GM12878 (cell line): ENCODE measurements around the gene PITPNC1. TPM values are rescaled to one million over a fixed set of nuclear protein-coding genes. Genes with fewer than 3 reads are reported as not detected.

Experiments used
- ATAC-seq: fragments of 200-7000 bp; cut with Tn5 transposase; 3 replicates; pipeline ENCODE4 v1.9.1; 2020; ENCODE audit warnings: mild to moderate bottlenecking, moderate library complexity
- BruUV-seq: library from RNA; stranded (reverse); fragments of 400-500 nt; replicated peaks from 2 replicates; lab custom pipeline; 2021; lab: Mats Ljungman, UMichigan
- CTCF ChIA-PET: fragments of 300-600 bp; sonication (Branson Sonifier 250); formaldehyde crosslinking; extraction: SDS; loops from one replicate; lab custom pipeline; 2021; ENCODE audit warnings: inconsistent platforms; lab: Yijun Ruan, JAX
- POLR2A ChIA-PET: fragments of 350-600 bp; formaldehyde crosslinking; extraction: SDS; loops from one replicate; lab custom pipeline; 2021; ENCODE audit warnings: inconsistent platforms; lab: Charles Lee
- RAD21 ChIA-PET: fragments of 300-600 bp; sonication (Branson Sonifier 250); formaldehyde crosslinking; loops from one replicate; lab custom pipeline; 2023; ENCODE audit warnings: antibody characterized with exemption; ENCODE audit not compliant: unreplicated experiment; lab: Charles Lee
- SMC1A ChIA-PET: fragments of 300-600 bp; sonication (Branson Sonifier 250); formaldehyde crosslinking; loops from one replicate; lab custom pipeline; 2023; ENCODE audit not compliant: unreplicated experiment, uncharacterized antibody; lab: Charles Lee
- DNase-seq: peaks from one replicate; pipeline ENCODE4 v3.0.0-alpha.2; 2011; ENCODE audit warnings: low read depth, low spot score
- FAIRE-seq: peaks from 3 replicates; lab custom pipeline; 2011; peaks lifted over from hg19 to GRCh38; lab: Jason Lieb, UNC
- H2AFZ ChIP-seq: 2 replicates; pipeline ENCODE4 v1.6.0; 2011; ENCODE audit warnings: low read depth, low read length, control low read depth; ENCODE audit not compliant: control insufficient read depth
- H3K27ac ChIP-seq: 2 replicates; pipeline ENCODE4 v1.5.1; 2011; ENCODE audit warnings: control low read depth; ENCODE audit not compliant: control insufficient read depth, insufficient read depth
- H3K27me3 ChIP-seq, 2 experiments: replicated peaks in 1 of 2; 2 replicates each; pipeline versions ENCODE4 v1.6.0 to v1.6.1; 2011; ENCODE audit warnings: low read length in 1 of 2; ENCODE audit not compliant: control insufficient read depth in 2 of 2, insufficient read depth in 2 of 2
- H3K36me3 ChIP-seq, 2 experiments: 2 replicates each; pipeline ENCODE4 v1.5.1; 2011; ENCODE audit warnings: low read length in 1 of 2; ENCODE audit not compliant: control insufficient read depth in 2 of 2, insufficient read depth in 2 of 2
- H3K4me1 ChIP-seq: 2 replicates; pipeline ENCODE4 v1.6.1; 2011; ENCODE audit warnings: mild to moderate bottlenecking, low read length, moderate library complexity, mixed read lengths; ENCODE audit not compliant: control insufficient read depth, insufficient read depth
- H3K4me2 ChIP-seq: 2 replicates; pipeline ENCODE4 v1.6.0; 2011; ENCODE audit warnings: control low read depth; ENCODE audit not compliant: control insufficient read depth, insufficient read depth
- H3K4me3 ChIP-seq: fragments of 200-600 bp; sonication (generic); 2 replicates; pipeline ENCODE4 v1.5.1; 2016
- H3K79me2 ChIP-seq: 2 replicates; pipeline ENCODE4 v1.6.0; 2011; ENCODE audit warnings: low read length; ENCODE audit not compliant: control insufficient read depth, insufficient read depth
- H3K9ac ChIP-seq: 2 replicates; pipeline ENCODE4 v1.8.0; 2011; ENCODE audit warnings: low read length, control low read depth, mixed read lengths; ENCODE audit not compliant: control insufficient read depth, insufficient read depth
- H3K9me3 ChIP-seq: replicated peaks from 3 replicates; pipeline ENCODE4 v1.5.1; 2011; ENCODE audit warnings: mild to moderate bottlenecking, low read length; ENCODE audit not compliant: control insufficient read depth, insufficient read depth
- H4K20me1 ChIP-seq: 2 replicates; pipeline ENCODE4 v1.6.0; 2011; ENCODE audit not compliant: control insufficient read depth, insufficient read depth
- CHD4 ChIP-seq: fragments of 200-600 bp; sonication (generic); IDR thresholded peaks from 2 replicates; pipeline ENCODE4 v1.6.1; 2016; ENCODE audit warnings: mild to moderate bottlenecking
- E2F4 ChIP-seq: IDR thresholded peaks from 2 replicates; pipeline ENCODE4 v1.6.1; 2012; ENCODE audit warnings: low read depth, low read length, improper control_type of control experiment
- ESRRA ChIP-seq: IDR thresholded peaks from 2 replicates; pipeline ENCODE4 v1.6.1; 2012; ENCODE audit warnings: mild to moderate bottlenecking, low read length, improper control_type of control experiment
- IRF4 ChIP-seq: IDR thresholded peaks from 2 replicates; pipeline ENCODE4 v1.6.1; 2011; ENCODE audit warnings: low read depth, low read length
- NBN ChIP-seq: fragments of 450-650 bp; IDR thresholded peaks from 2 replicates; pipeline ENCODE4 v1.6.1; 2016
- NR2F1 ChIP-seq: fragments of 450-650 bp; conservative IDR thresholded peaks from 2 replicates; pipeline ENCODE4 v1.6.1; 2017; ENCODE audit warnings: mild to moderate bottlenecking
- RBBP5 ChIP-seq: fragments of 200-600 bp; sonication (generic); conservative IDR thresholded peaks from 2 replicates; pipeline ENCODE4 v1.6.1; 2016
- RCOR1 ChIP-seq: conservative IDR thresholded peaks from 2 replicates; pipeline ENCODE4 v1.6.1; 2012; ENCODE audit warnings: low read depth, low read length, improper control_type of control experiment
- SUPT20H ChIP-seq: IDR thresholded peaks from 2 replicates; pipeline ENCODE4 v1.6.1; 2011; ENCODE audit warnings: low read depth, mild to moderate bottlenecking, low read length, moderate library complexity, borderline replicate concordance; ENCODE audit not compliant: control insufficient read depth
- TAF1 ChIP-seq: IDR thresholded peaks from 2 replicates; pipeline ENCODE4 v1.6.1; 2011; ENCODE audit warnings: mild to moderate bottlenecking, low read depth, low read length, borderline replicate concordance
- ZNF592 ChIP-seq: fragments of 450-650 bp; IDR thresholded peaks from 2 replicates; pipeline ENCODE4 v1.6.1; 2017; ENCODE audit warnings: mild to moderate bottlenecking, moderate library complexity
- WGBS: methylation state at CpG from one replicate; pipeline ENCODE4 v1.1.6; 2016; ENCODE audit warnings: low lambda C conversion rate; ENCODE audit not compliant: insufficient replicate concordance, insufficient coverage; ENCODE audit errors: missing lambda C conversion rate; 5-methylcytosine and 5-hydroxymethylcytosine counted together
- in situ Hi-C: fragments of 300-500 bp; cut with MboI; formaldehyde crosslinking; loops from 9 replicates; pipeline ENCODE4 v1.14.3; 2018; ENCODE audit warnings: mixed read lengths
- intact Hi-C: fragments of 100-400 bp; cut with micrococcal nuclease; formaldehyde crosslinking; loops from one replicate; pipeline ENCODE4 v1.14.2; 2022; ENCODE audit not compliant: unreplicated experiment
- polyA plus RNA-seq, 11 experiments: library from polyadenylated mRNA; depleted of rRNA in 4 of 11; unstranded in 6 of 11; stranded (reverse) in 5 of 11; fragments of >200 nt; fragmentation: Nextera tagmentation in 4 of 11; fragmentation: Illumina TruSeq in 1 of 11; extraction: Ambion mirVana in 4 of 11; extraction: Trizol in 1 of 11; gene quantifications; 1 replicate in 1 of 11; 2 replicates in 10 of 11; pipeline versions ENCODE4 v1.2.1 to v1.2.3, GENCODE V29; 2011 to 2016; ENCODE audit warnings: inconsistent platforms in 2 of 11, missing spikeins in 2 of 11, low read depth in 1 of 11
- total RNA-seq, 4 experiments: library from RNA; depleted of rRNA in 3 of 4; stranded (reverse); fragments of >200 nt in 3 of 4; fragmentation: Illumina TruSeq in 1 of 4; extraction: Trizol in 1 of 4; gene quantifications; 2 replicates each; pipeline versions ENCODE4 v1.2.1 to v1.2.3, GENCODE V29; 2013 to 2021
- TF ChIP-seq, protein P1 (sequence below): fragments of 450-650 bp; IDR thresholded peaks from 2 replicates; pipeline ENCODE4 v1.6.1; 2016; ENCODE audit warnings: mild to moderate bottlenecking, moderate library complexity, borderline replicate concordance

The PITPNC1 gene
- total and polyA plus RNA-seq, 10 of the 15 experiments (the other 5 are each of a cell fraction or from before 2014, with no cell fraction given), result 12.2 to 62.4 (median 47.3) TPM

GRCh38 chr17:67582673-67583081, 205.6 kb downstream of the PITPNC1 start (continued):
- TF ChIP-seq RBBP5 (no peak), IRF4 (no peak), SUPT20H (no peak), TAF1 (no peak), NBN (no peak)

DNA sequence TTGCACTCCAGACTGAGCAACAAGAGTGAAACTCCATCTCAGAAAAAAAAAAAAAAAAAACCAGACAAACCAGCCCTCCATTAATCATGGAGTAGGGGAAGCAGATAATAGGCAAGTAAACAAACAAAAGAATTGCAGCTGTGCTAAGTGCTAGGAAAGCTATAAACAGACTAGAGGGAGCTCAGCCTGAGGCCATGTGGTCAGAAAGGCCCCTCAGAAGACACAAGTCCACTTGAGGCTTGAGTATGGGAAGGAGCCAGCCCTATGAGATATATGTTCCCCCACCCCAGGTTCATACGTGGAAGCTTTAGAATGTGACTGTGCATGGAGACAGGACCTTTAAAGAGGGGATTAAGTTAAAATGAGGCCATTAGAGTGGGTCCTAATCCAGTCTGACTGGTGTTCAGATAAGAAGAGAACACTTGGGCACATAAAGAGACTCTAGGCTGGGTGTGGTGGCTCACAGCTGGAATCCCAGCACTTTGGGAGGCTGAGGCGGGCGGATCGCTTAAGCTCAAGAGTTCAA, 208.1 kb downstream of the PITPNC1 start:
- 78% methylated on average over 4 of the region's 4 CpGs for WGBS
- Histone ChIP-seq H3K27me3 (no peaks in the 10 kb centered on the region; a peak in 1 of 4 replicates), H4K20me1 (no peaks in the 10 kb centered on the region), H3K9ac (no peak overlapping the region), H3K4me3 (no peak overlapping the region), H3K4me1 (peaks cover 13% of the 10 kb centered on the region), H3K9me3 (no peaks in the 10 kb centered on the region; the same call in 1 of the 3 replicates), H3K79me2 (no peaks in the 10 kb centered on the region), H3K4me2 (no peak overlapping the region), H3K36me3 (peaks cover 0 to 9% of the 10 kb centered on the region in 2 experiments; a peak in 2 of 4 replicates), H2AFZ (no peak overlapping the region), H3K27ac (no peak overlapping the region)
- ChIA-PET RAD21 (interaction anchor here (0.7 to 1.8 kb wide), 3 partner anchors 10 to 177 kb away, joined by 3 to 5 read pairs (median 5); no protein-coding TSS in a partner anchor), CTCF (interaction anchor here (0.6 to 2.5 kb wide), 4 partner anchors 8 to 18 kb away, joined by 3 to 10 read pairs (median 8); no protein-coding TSS in a partner anchor), SMC1A (interaction anchor here (1.1 to 4.7 kb wide), 5 partner anchors 9 to 63 kb away, joined by 3 to 17 read pairs (median 3); no protein-coding TSS in a partner anchor), POLR2A (interaction anchor here (0.5 to 1.3 kb wide), 2 partner anchors 14 to 60 kb away, joined by 6 to 7 read pairs; no protein-coding TSS in a partner anchor)
- in situ Hi-C loops, result no loop called here
- no peak for FAIRE-seq
- ATAC-seq, result no peak
- BruUV-seq, result no TSS peak
- DNase-seq, result no peak
- intact Hi-C loops, result no loop called here
- TF ChIP-seq ESRRA (no peak), ZNF592 (no peak), E2F4 (no peak), RCOR1 (no peak), CHD4 (no peak), NR2F1 (no peak)
- TF ChIP-seq, protein P1, sequence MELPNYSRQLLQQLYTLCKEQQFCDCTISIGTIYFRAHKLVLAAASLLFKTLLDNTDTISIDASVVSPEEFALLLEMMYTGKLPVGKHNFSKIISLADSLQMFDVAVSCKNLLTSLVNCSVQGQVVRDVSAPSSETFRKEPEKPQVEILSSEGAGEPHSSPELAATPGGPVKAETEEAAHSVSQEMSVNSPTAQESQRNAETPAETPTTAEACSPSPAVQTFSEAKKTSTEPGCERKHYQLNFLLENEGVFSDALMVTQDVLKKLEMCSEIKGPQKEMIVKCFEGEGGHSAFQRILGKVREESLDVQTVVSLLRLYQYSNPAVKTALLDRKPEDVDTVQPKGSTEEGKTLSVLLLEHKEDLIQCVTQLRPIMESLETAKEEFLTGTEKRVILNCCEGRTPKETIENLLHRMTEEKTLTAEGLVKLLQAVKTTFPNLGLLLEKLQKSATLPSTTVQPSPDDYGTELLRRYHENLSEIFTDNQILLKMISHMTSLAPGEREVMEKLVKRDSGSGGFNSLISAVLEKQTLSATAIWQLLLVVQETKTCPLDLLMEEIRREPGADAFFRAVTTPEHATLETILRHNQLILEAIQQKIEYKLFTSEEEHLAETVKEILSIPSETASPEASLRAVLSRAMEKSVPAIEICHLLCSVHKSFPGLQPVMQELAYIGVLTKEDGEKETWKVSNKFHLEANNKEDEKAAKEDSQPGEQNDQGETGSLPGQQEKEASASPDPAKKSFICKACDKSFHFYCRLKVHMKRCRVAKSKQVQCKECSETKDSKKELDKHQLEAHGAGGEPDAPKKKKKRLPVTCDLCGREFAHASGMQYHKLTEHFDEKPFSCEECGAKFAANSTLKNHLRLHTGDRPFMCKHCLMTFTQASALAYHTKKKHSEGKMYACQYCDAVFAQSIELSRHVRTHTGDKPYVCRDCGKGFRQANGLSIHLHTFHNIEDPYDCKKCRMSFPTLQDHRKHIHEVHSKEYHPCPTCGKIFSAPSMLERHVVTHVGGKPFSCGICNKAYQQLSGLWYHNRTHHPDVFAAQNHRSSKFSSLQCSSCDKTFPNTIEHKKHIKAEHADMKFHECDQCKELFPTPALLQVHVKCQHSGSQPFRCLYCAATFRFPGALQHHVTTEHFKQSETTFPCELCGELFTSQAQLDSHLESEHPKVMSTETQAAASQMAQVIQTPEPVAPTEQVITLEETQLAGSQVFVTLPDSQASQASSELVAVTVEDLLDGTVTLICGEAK, result no peak
- TF ChIP-seq, all 136 proteins: peak for 0
